ENCODE measurements around the gene ZNF385C. TPM values are rescaled to one million over a fixed set of nuclear protein-coding genes. Genes with fewer than 3 reads are reported as not detected.

The ZNF385C gene
- total RNA-seq, 1 experiment from 2014 or later: 3.7 TPM

GRCh38 chr17:42107597-42108576 lies 9.6 kb upstream of the ZNF385C start (continued):
- TF ChIP-seq ZNF512 (CRISPR knock-in tag; IDR thresholded peaks at IDR 0.05; ENCODE audit: borderline replicate concordance) (no peak), TEAD1 (CRISPR knock-in tag; IDR thresholded peaks at IDR 0.05) (no peak), PRDM15 (CRISPR knock-in tag; IDR thresholded peaks at IDR 0.05) (no peak), SMAD4 (CRISPR knock-in tag; IDR thresholded peaks at IDR 0.05) (no peak), ZNF219 (CRISPR knock-in tag; IDR thresholded peaks at IDR 0.05; ENCODE audit: borderline replicate concordance) (no peak), NFYB (CRISPR knock-in tag; conservative IDR thresholded peaks at IDR 0.05; ENCODE audit: low read depth) (no peak), AFF4 (CRISPR knock-in tag; IDR thresholded peaks at IDR 0.05; ENCODE audit: borderline replicate concordance) (no peak), RELA (CRISPR knock-in tag; IDR thresholded peaks at IDR 0.05; ENCODE audit: borderline replicate concordance) (no peak), E2F4 (CRISPR knock-in tag; IDR thresholded peaks at IDR 0.05; ENCODE audit: borderline replicate concordance, low read depth) (no peak), MXD4 (CRISPR knock-in tag; IDR thresholded peaks at IDR 0.05; ENCODE audit: borderline replicate concordance) (no peak), ZNF263 (CRISPR knock-in tag; IDR thresholded peaks at IDR 0.05; ENCODE audit: low read depth) (no peak), ZNF121 (CRISPR knock-in tag; IDR thresholded peaks at IDR 0.05) (no peak), ZNF423 (CRISPR knock-in tag; IDR thresholded peaks at IDR 0.05) (peak; percentile 37; the same call in 1 of the 2 replicates)
- TF ChIP-seq, protein P1, sequence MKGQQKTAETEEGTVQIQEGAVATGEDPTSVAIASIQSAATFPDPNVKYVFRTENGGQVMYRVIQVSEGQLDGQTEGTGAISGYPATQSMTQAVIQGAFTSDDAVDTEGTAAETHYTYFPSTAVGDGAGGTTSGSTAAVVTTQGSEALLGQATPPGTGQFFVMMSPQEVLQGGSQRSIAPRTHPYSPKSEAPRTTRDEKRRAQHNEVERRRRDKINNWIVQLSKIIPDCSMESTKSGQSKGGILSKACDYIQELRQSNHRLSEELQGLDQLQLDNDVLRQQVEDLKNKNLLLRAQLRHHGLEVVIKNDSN (CRISPR knock-in tag; IDR thresholded peaks at IDR 0.05): no peak
- TF ChIP-seq, protein P2, sequence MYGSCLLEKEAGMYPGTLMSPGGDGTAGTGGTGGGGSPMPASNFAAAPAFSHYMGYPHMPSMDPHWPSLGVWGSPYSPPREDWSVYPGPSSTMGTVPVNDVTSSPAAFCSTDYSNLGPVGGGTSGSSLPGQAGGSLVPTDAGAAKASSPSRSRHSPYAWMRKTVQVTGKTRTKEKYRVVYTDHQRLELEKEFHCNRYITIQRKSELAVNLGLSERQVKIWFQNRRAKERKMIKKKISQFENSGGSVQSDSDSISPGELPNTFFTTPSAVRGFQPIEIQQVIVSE (CRISPR knock-in tag; IDR thresholded peaks at IDR 0.05; ENCODE audit: borderline replicate concordance): no peak
